GM18519 (cell line): Measurements from ENCODE around the gene SND1.

Experiments used
- ATAC-seq: cut with Tn5 transposase; IDR thresholded peaks from one replicate; pipeline ENCODE4 v1.9.1; 2021; ENCODE audit warnings: mild to moderate bottlenecking, moderate library complexity; ENCODE audit not compliant: unreplicated experiment, low FRiP score

Gene SND1

DNA sequence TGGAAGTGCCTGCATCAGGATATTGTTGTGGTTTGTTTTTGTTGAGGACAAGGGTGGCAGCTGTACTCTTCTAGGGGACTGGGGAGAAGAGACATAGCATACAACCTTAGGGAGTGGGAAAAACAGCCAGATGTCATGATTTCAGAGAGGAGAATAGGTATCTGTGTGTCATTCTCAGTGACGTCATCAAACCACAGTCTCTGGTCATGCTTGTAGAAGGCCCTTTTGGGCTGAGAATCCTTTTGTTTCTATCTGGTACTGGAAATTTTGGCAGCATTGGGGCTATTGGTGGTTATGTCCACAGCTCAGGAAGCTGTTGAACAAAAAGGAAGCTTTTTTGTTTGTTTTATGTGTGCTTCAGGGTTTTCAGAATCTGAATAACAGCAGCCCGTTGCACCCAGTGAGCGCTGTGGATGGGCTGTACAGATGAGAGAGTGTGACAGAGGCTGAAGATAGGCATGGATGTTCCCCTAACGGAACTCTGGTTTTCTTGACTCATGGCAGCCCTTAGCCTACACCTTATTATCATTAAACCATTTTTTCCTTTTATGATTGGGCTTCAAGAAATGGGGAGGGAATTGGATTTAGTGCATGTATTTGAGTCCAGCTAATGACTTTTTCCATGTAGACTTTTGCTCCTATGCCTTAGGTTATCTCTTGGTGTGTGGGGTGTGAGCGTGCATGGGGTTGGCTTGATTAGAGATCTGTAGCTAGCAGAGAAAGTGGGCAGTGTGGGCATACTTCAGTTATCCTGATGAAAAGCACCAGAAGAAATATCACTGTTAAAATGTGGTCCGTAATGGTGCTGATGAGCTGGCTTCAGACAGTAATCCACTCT is 65.7 kb downstream of the SND1 start:
- no peak for ATAC-seq

DNA sequence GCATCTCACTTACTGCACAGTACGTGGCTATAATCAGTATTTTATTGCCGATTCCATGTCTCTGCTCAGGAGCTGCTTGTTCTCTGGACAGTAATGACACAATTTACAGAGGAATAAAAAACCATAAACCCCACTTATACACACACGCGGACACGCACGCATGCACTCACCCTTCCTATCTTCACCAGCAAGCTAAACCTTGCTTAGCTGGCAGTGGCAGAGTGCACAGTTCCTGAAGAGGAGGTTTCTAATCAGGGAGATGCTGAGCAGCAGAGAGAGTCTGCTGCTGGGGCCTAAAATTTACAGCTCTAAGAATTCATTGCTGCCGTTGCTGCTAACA is 66.3 kb downstream of the SND1 start:
- no peak for ATAC-seq

DNA sequence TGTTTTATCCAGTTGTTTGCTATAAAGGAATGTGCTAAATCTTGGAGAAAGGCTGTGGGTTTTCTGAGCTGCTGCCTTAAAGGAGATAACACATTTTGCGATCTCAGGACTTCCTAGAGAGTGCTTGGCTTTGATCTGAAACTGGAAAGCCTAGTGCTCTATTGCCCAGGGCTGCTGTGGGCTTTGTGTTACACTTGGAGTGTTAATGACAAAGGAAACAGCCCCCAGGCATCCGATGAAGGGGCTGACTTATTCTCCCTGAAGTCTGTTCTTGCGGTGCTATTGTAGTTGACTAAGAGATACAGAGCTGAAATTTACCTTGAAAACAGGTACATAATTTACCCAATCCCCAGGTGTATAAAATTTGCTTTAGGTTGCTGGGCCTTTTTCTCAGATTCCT is 74.5 kb downstream of the SND1 start:
- no peak for ATAC-seq

DNA sequence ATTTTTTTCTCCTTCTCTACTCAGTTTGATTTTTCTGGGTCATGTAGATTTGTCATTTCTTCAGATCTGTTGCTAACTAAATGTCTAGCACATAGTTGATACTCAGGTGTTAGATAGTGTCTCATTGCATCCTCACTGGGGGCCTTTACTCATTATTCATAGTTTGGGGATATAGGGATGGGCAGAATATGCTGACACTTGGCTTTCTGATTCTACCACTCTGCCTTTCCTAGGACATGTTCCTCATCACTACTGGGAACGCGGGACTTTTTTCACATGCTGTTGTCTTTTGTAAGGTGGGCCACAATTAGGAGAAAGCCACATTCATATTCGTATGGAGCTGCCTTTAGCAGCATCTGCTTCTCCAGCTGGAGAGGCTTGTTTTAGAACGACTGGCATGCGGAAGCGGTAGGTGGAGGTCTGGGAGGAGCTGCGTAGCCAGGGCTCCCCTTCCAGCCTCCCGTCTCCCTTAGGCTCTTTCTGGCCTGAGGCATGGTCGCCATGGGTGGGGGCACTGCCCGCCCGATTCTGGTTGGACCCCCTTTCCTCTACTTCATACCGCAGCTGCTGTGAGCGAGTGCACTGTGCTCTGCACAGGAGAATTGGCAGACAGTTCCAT is 78.8 kb downstream of the SND1 start:
- no peak for ATAC-seq

DNA sequence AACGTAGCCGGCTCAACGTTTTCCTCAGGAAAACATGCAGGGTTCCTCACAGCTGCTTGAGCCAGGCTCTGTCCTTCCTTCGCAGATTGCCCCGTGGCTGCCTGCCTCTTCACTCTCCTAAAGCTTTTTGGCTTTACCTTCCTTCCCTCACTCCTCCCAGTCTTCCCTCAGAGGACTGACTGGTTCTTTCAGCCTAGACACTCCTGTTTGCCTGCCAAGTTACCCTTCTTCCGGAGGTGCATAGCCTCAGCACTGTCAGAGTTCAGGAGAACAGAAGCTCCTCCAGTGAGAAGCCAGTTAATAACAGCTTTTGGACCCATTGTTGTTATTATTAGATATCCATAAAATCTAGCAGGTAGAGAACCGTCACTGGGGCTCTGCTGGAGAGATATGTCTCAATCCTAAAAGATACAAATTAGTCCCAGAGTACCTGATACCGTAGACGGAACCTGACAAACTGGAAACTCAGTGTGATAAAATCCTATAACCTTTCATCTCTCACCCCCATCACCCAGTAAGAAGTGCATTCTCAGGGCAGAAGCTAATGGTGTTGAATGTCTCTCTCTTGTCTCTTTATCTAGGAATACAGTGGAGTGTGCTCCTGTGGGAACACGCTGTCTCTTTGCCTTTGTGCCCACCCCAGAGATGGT is 79.6 kb downstream of the SND1 start:
- no peak for ATAC-seq

DNA sequence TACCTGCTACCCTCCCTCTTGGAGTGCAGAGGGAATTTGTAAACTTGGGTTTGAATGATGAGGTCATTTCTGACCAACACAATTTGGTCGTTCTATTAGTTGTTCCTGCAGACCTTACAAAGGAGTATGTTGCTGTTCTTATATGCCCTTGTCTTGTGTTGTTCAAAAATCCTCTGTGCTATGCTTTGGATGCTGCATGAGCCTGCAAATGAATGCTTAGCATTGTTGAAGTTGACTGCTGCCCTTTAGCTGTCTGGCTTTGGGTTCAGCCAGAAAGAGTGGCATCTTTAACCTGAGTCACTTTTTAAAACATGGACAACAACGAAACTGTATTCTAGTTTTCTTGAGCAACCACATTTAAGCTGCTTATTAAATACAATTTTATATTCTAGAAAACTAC is 80.3 kb downstream of the SND1 start:
- ATAC-seq, result no peak

DNA sequence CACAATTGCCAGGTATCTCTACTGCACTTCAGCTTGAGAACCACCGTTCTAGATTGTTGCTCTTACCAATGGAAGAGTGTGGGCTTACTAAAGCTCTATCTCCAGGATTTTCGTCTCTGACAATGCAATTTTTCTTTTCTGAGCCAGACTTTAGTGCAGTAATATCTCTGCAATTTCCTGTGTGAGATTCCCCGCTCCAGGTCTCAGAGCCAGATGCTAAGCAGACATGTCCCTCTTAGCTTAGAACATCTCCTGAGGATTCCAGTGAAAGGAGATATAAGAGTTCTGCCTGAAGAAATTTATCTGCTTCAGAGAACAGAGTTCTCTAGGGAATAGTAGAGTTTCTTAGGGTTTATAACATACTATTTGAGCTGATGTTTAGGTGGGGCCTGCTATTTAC is 82.0 kb downstream of the SND1 start:
- ATAC-seq, result no peak

DNA sequence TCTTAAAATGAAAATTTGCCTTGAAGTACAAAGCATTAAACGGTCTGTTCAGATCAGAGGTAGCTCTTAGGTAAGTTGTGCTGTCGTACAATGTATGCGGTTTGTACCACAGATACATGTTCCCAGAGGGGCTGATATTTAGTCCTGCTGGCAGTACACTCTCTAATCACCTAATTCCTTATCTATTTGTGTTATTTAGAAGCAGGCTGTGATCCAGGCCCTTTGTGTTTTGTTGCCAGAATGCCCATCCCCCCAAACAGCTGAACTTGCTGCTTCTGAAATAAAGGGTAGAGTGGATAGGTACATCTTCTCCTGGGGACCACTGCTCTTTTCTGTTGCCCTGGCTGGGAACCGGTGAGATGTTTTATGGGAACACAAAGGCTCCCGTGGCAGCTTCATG is 84.5 kb downstream of the SND1 start:
- no peak for ATAC-seq

DNA sequence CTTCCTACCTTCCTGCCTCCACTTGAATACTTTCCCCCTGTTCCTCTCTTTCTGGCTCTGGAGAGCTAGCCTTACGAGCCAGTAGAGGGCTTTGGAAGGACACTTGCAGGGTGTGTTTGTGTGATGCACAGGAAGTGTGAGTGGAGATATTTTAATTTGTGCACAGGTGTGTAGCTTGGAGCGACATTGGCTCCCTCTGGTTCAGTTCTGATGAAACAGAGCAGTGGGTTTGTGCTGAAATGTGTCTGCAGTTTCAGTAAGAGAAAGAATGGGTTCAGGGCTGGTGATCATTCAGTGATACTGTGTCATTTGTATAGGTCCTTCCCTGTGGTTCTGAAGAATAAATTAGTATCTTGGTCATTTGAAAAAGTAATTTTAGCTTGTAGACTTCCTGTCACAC is 86.9 kb downstream of the SND1 start:
- ATAC-seq, result no peak

DNA sequence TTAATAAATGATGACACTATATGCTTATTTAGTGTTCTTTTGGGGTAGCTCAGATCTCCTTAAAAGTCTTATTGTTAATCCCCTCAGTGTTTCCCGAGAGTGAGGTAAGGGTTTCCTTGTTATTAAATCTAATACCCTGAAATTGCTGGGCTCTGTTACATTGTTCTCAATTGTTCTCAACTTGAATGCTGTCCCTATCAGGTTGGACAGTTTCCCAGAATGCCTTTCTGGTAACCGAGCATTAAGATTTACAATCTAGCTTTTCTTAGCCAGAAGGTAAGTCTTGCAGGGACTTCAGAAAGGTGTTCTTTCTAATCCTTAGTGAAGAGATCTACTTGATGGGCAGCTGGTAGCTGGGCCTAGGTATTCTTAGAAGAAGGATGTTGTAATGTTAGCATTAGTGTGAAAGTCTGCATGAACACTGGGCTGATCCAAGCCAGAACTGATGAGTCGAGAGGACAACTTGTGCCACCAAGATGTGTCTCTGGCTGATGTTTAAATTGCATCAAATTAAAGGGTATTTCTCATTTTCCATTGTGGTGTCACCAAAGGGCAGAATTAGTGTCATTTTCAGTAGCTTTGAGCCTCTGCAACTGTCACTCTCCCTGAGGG is 89.9 kb downstream of the SND1 start:
- ATAC-seq, result no peak

DNA sequence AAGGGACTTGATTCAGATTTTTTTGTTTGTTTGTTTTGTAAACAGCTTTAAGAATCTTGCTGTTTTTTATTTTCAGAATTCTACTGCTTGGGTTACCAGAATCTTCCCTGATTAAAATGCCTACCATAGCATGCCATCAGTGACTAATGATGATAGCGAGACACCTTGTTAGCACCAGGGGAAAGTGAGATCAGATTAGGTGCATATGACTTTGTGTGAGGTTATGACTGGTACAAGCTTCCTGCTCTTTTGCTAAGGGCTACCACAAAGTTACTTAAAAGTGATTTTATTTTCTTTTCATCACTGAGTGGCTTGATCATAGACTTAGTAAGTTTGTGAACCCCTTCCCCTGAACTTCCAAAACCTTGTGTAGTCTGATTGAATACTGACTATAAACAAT is 93.5 kb downstream of the SND1 start:
- ATAC-seq, result no peak

DNA sequence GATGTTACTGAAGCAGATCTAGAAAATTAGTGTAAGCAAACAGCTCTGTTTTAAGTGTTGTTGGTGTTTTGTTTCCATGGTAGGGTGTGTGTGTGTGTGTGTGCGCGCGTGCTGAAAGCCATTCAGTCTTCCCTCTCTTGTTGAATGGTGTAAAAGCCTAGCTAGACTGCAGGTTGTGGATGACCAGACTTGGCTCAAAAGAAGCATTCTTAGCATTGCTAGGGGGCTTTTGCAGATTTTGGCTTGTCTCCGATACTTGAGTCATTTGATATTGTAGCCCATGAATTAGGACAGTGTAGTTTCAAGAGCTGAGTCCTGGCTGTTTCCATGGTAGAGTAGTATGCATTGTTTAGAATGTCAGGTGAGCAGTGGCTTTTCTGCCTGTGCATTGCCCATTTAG is 99.1 kb downstream of the SND1 start:
- ATAC-seq, result no peak

DNA sequence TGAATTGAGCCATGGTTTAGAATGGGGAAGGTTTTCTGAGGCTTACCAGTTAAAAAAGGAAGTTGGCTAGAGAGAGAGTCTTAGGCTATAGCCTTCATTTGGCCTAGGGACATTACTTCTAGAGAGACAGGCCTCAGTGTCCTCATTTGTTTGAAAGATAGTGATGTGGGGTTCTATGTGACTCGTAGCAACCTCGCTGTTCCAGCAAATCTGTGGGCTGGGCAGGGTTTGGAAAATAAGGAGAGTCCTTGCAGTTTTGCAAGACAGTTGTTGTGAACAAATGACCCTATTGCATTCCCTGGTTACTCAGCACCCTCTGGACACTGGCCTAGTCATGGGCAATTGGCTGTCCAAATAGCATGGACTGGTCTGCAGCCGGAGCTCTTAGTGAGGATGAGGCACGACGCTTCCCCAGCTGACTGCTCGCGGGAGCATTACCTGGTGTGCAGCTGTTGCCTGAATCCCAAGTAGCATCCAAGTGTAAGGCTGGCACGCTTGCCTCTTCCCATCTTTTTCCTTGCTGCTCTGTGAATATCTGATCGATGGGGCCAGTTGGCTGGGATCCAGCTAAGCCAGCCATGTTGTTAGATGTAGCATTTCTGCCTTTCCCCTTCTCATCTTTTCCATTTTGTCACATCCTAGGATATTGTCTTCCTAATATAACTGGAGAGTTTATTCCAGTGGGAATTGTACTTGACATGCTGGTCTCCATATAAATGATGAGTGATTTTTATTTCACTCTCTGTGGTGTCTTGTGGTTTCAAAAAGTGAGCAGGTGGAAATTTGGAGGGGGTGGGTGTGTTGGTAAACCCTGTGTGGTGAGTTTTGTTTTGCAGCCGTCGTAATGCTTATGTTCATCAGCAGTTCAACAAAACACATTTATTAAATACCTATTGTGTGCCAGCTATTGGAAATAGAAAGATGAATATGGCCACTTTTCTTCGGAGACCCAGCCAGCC is 99.8 kb downstream of the SND1 start:
- ATAC-seq, result no peak

DNA sequence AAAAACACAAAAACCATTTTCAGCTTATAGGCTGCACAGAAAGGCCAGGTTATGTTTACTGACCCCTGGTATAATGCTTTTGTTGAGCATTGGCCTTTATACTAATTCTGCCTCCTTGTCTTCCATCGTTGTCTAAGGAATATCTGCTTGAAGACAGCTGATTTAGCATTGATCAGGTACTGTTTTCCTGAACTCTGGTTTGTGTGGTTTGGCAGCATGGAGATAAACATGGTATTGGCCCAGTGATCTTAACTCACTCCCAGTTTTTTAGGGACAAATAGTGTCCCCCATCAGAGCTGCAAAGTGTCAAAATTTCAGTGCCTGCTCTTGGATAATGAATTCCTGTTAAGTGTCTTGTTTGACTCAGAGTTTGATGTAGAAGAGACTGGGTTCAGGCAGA is 100.8 kb downstream of the SND1 start:
- no peak for ATAC-seq

DNA sequence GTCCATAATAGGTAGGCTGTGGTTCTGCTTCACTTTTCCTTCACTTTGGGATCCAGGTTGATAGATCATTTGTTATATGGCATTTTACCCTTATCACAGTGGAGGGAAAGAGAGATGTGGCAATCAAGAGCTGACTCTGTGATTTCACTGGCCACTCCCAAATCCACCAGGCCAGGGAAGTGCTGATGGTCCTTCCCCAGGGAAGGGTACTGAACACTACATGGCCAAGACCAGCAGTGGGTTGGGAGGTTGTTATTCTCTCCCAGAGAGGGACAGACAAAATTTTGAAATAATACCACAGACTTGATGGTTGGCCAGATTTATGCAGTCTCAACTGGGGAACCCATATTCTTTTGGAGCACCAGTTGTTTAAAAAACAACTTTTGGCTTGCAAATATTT is 102.5 kb downstream of the SND1 start:
- no peak for ATAC-seq

DNA sequence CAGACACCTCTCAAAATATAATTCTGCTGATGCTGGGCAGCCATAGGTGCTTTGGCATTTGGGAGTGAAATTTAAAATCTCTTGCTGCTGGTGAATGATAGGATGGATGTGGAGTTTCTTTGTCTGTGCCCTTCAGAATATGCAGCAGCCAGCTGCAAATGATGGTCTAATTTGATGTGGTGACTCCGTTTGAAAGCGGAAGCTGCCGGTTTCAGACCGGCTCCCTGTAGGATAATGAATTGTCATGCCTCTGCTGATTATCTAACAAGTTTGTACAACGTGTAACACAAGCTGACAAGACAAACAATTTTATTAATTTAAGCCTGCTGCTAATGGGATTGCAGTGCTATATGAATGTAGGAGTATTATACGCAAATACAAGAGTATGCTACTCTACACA is 103.5 kb downstream of the SND1 start:
- no peak for ATAC-seq

DNA sequence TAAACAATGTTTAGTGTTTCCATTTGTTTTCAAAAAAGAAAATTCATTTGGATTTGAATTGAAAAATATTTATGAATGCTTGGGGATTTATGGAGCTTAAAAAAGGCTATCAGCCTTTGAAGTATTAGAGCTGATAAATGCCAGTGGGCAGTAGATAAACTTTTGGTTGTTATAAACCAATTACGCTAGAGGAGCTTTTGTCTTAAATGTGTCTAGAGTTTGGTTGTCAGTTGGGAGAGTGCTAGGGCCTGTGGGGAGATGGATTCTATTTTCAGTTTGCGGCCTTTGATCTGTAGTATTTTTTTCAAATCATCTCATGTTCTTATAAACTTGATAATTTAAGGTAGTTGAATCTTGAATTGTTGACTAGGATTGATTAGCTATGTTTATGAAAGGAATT is 104.0 kb downstream of the SND1 start:
- ATAC-seq, result no peak

DNA sequence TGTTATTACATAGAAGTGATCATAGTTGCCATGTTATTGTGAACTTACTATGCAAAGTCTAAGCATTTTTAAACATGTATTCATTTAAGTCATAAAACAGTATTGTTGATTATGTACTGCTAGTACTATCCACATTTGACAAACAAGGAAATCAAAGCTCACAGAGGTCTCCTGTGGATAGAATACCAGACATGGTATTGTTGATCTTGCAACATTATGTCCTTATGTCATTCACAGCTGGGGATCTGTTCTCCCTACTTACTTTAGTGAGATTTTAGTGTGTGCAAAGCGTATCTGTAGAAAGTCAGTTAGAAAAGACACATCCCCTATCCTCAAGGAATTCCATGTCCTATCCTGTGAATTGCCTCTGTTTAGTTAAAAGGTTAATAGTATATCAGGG is 106.1 kb downstream of the SND1 start:
- ATAC-seq, result no peak

DNA sequence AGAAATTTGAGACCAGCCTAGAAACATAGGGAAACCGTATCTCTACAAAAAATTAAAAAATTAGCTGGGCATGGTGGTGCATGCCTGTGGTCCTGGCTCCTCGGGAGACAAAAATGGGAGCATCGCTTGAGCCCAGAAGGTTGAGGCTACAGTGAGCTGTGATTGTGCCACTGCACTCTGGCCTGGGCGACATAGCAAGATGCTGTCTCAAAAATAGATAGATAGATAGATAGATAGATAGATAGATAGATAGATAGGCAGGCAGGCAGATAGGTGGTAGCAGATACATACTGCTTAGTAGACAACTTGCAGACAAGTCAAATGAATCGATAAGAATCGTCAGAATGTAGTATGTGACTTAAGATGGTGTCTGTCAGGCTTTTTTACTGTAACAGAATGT is 106.9 kb downstream of the SND1 start:
- no peak for ATAC-seq

DNA sequence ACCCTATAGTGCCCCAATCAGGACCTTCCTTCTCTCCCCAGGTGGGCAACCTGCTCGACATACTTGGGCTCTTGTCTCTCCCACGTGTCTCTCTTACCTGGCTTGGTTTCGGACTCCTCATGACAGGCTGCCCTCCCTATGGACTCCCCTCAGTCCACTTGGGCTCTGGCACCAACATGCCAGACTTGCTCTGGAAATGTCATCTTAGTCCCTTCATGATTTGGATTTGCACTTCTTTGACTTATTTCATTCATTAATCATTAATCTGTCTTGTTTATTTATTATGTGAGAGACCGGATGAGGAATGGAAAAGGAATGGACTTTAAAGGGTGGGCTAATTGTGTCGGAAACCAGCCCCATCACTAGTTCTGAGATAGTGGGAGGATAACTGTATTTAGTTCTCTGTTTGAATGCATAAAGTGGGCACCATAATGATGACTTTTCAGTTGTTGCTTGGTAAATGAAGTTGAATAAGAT is 108.0 kb downstream of the SND1 start:
- ATAC-seq, result no peak
